Caco-2 (cell line): ENCODE data around the gene RB1. TPM values are rescaled to one million over a fixed set of nuclear protein-coding genes. Genes with fewer than 3 reads are reported as not detected.

ENCODE experiments used
- Bru-seq: library from RNA; stranded (reverse); fragments of 400-500 nt; gene quantifications from one replicate; lab custom pipeline; 2021; lab: Mats Ljungman, UMichigan
- BruChase-seq, 2 experiments: library from RNA; stranded (reverse); fragments of 400-500 nt; gene quantifications; one replicate each; lab custom pipeline; 2021; lab: Mats Ljungman, UMichigan
- BruUV-seq: library from RNA; stranded (reverse); fragments of 400-500 nt; replicated peaks from 2 replicates; lab custom pipeline; 2021; lab: Mats Ljungman, UMichigan
- CTCF ChIA-PET: fragments of 300-600 bp; sonication (Branson Sonifier 250); formaldehyde crosslinking; loops from one replicate; lab custom pipeline; 2022; ENCODE audit warnings: antibody characterized with exemption; lab: Charles Lee
- POLR2A ChIA-PET: fragments of 300-600 bp; sonication (Branson Sonifier 250); formaldehyde crosslinking; loops from one replicate; lab custom pipeline; 2022; ENCODE audit warnings: antibody characterized with exemption; lab: Charles Lee
- DNase-seq, 2 experiments: peaks; one replicate each; pipeline versions ENCODE4 v3.0.0 to v3.0.0-alpha.2; 2020 to 2022
- H3K27me3 ChIP-seq: replicated peaks from 2 replicates; pipeline ENCODE4 v1.6.0; 2011; ENCODE audit warnings: low read length; ENCODE audit not compliant: control insufficient read depth, insufficient read depth
- H3K36me3 ChIP-seq: 2 replicates; pipeline ENCODE4 v1.5.1; 2011; ENCODE audit warnings: low read length; ENCODE audit not compliant: control insufficient read depth, insufficient read depth
- H3K4me1 ChIP-seq: fragments of 250-450 bp; sonication (Bioruptor Pico); 2 replicates; pipeline ENCODE4 v1.5.1; 2020; ENCODE audit warnings: mild to moderate bottlenecking
- H3K4me3 ChIP-seq: 2 replicates; pipeline ENCODE4 v1.5.1; 2011; ENCODE audit warnings: low read depth, mild to moderate bottlenecking, control low read depth, low read length
- H3K9me3 ChIP-seq: fragments of 250-450 bp; sonication (Bioruptor Pico); 2 replicates; pipeline ENCODE4 v1.5.1; 2020; ENCODE audit warnings: mild to moderate bottlenecking, moderate library complexity
- H3K27ac Mint-ChIP-seq: one replicate; pipeline ENCODE4 v1.8.0; 2022; ENCODE audit warnings: mixed read lengths; ENCODE audit not compliant: unreplicated experiment
- H3K27me3 Mint-ChIP-seq: one replicate; pipeline ENCODE4 v1.8.0; 2022; ENCODE audit warnings: mixed read lengths; ENCODE audit not compliant: insufficient read depth, unreplicated experiment
- H3K36me3 Mint-ChIP-seq: one replicate; pipeline ENCODE4 v1.8.0; 2022; ENCODE audit warnings: mild to moderate bottlenecking, mixed read lengths; ENCODE audit not compliant: insufficient read depth, unreplicated experiment
- H3K4me1 Mint-ChIP-seq: one replicate; pipeline ENCODE4 v1.8.0; 2022; ENCODE audit warnings: low read depth, mixed read lengths; ENCODE audit not compliant: unreplicated experiment
- H3K4me3 Mint-ChIP-seq: one replicate; pipeline ENCODE4 v1.8.0; 2022; ENCODE audit warnings: mild to moderate bottlenecking, moderate library complexity, mixed read lengths; ENCODE audit not compliant: unreplicated experiment
- H3K9me3 Mint-ChIP-seq: one replicate; pipeline ENCODE4 v1.8.0; 2022; ENCODE audit warnings: mixed read lengths; ENCODE audit not compliant: unreplicated experiment
- CTCF ChIP-seq, 2 experiments: fragments of 200-600 bp in 1 of 2; IDR thresholded peaks; 1 replicate in 1 of 2; 2 replicates in 1 of 2; pipeline versions ENCODE4 v1.5.1 to v1.8.0; 2011 to 2022; ENCODE audit warnings: antibody characterized with exemption in 1 of 2, control low read depth in 1 of 2, inconsistent platforms in 1 of 2, low read depth in 1 of 2, low read length in 1 of 2, mild to moderate bottlenecking in 1 of 2, moderate library complexity in 1 of 2; ENCODE audit not compliant: insufficient read depth in 1 of 2, severe bottlenecking in 1 of 2, unreplicated experiment in 1 of 2
- intact Hi-C: fragments of 100-400 bp; cut with micrococcal nuclease; formaldehyde crosslinking; loops from one replicate; pipeline ENCODE4 v1.10.0; 2022; ENCODE audit not compliant: unreplicated experiment
- long read RNA-seq: library from polyadenylated mRNA; stranded (forward); transcript quantifications from one replicate; pipeline ENCODE4 v2.0.0, GENCODE V29; 2022
- total RNA-seq: library from RNA; stranded (reverse); gene quantifications from 2 replicates; pipeline ENCODE4 v1.2.3, GENCODE V29; 2022

Gene RB1
- total RNA-seq (24.1 and 24.3 TPM in 2 replicates), Bru-seq, nascent RNA (percentile 70 among the genes with signal in this experiment), BruChase-seq, experiment 1, labeled RNA remaining after a 2-hour chase (percentile 62 among the genes with signal in this experiment), BruChase-seq, experiment 2, labeled RNA remaining after a 6-hour chase (percentile 70 among the genes with signal in this experiment)
- long read RNA-seq, full-length matches to known transcripts, result 12 of 19 reads
- long read RNA-seq, partial matches to known transcripts, result 3 of 19 reads
- long read RNA-seq, other reads (novel, unspliced or antisense), result 4 of 19 reads

GRCh38 chr13:48303359-48304142, at the start of gene RB1:
Gene RB1, plus strand, starts transcription at chr13:48303751. Its CDS starts 162 bp downstream, at chr13:48303913.
- ChIA-PET CTCF (no interaction called here), POLR2A (interaction anchor here (0.8 kb wide), 1 partner anchor 70 kb away, joined by 8 read pairs; the partner anchor contains the start of gene ITM2B)
- H3K36me3 Mint-ChIP-seq, result peaks cover 17% of the 10 kb centered on the region
- peak within 1 kb of the TSS; percentile 76 for H3K4me3 ChIP-seq
- peaks cover 4% of the 10 kb centered on the region; the same call in 1 of the 2 replicates for H3K4me1 ChIP-seq
- H3K4me1 Mint-ChIP-seq, result peaks cover 6% of the 10 kb centered on the region
- H3K9me3 ChIP-seq, result no peaks in the 10 kb centered on the region
- H3K27me3 ChIP-seq, result no peaks in the 10 kb centered on the region
- H3K36me3 ChIP-seq, result no peaks in the 10 kb centered on the region
- TSS peak; percentile 86 for BruUV-seq
- H3K27me3 Mint-ChIP-seq, result no peaks in the 10 kb centered on the region
- peak; percentile 81 to 88 for DNase-seq
- H3K4me3 Mint-ChIP-seq, result peak within 1 kb of the TSS; percentile 82
- H3K9me3 Mint-ChIP-seq, result no peaks in the 10 kb centered on the region
- intact Hi-C loops, result loop anchor here (2.0 kb wide), 2 partner anchors 71 to 177 kb away; partner anchors contain the start of gene ITM2B
- TF ChIP-seq CTCF (IDR thresholded peaks at IDR 0.05; ENCODE audit: insufficient read depth in 1 of 2, low read depth in 1 of 2, low read length in 1 of 2, severe bottlenecking in 1 of 2, unreplicated experiment in 1 of 2), result no peak
- H3K27ac Mint-ChIP-seq, result peak within 1 kb of the TSS; percentile 93

GRCh38 chr13:48253849-48254248, 49.7 kb upstream of the RB1 start:
- no peak overlapping the region for H3K27ac Mint-ChIP-seq
- Histone ChIP-seq H3K9me3 (no peaks in the 10 kb centered on the region), H3K36me3 (peaks cover 4% of the 10 kb centered on the region; the same call in 1 of the 2 replicates), H3K4me3 (no peak overlapping the region), H3K27me3 (no peaks in the 10 kb centered on the region), H3K4me1 (peaks cover 15% of the 10 kb centered on the region)
- intact Hi-C loops, result no loop called here
- no peak for DNase-seq
- BruUV-seq, result no TSS peak
- POLR2A ChIA-PET, result interaction anchor here (0.7 to 1.0 kb wide), 2 partner anchors 21 to 1012 kb away, joined by 3 to 5 read pairs; partner anchors contain the start of gene ITM2B
- TF ChIP-seq CTCF (IDR thresholded peaks at IDR 0.05; ENCODE audit: insufficient read depth in 1 of 2, low read depth in 1 of 2, low read length in 1 of 2, severe bottlenecking in 1 of 2, unreplicated experiment in 1 of 2), result no peak
- CTCF ChIA-PET, result no interaction called here
- no peak overlapping the region for H3K4me3 Mint-ChIP-seq
- peaks cover 14% of the 10 kb centered on the region for H3K4me1 Mint-ChIP-seq
- no peaks in the 10 kb centered on the region for H3K27me3 Mint-ChIP-seq
- no peaks in the 10 kb centered on the region for H3K9me3 Mint-ChIP-seq
- H3K36me3 Mint-ChIP-seq, result peaks cover 28% of the 10 kb centered on the region

- H3K36me3 Mint-ChIP-seq, result peaks cover 36% of the 10 kb centered on the region
- H3K27me3 Mint-ChIP-seq, result no peaks in the 10 kb centered on the region
- no peaks in the 10 kb centered on the region for H3K9me3 Mint-ChIP-seq
Measured at GRCh38 chr13:48255090-48255489, 48.5 kb upstream of the RB1 start.

More at GRCh38 chr13:48255090-48255489, 48.5 kb upstream of the RB1 start:
- H3K27me3 ChIP-seq, result no peaks in the 10 kb centered on the region
- Mint-ChIP-seq H3K4me3 (no peak overlapping the region), H3K27ac (no peak overlapping the region), H3K4me1 (peaks cover 14% of the 10 kb centered on the region)
- no peaks in the 10 kb centered on the region for H3K9me3 ChIP-seq
- BruUV-seq, result no TSS peak
- intact Hi-C loops, result no loop called here
- DNase-seq, result no peak
- H3K4me1 ChIP-seq, result peaks cover 15% of the 10 kb centered on the region
- ChIA-PET CTCF (no interaction called here), POLR2A (no interaction called here)
- H3K36me3 ChIP-seq, result peaks cover 4% of the 10 kb centered on the region; the same call in 1 of the 2 replicates
- no peak for TF ChIP-seq CTCF (IDR thresholded peaks at IDR 0.05; ENCODE audit: insufficient read depth in 1 of 2, low read depth in 1 of 2, low read length in 1 of 2, severe bottlenecking in 1 of 2, unreplicated experiment in 1 of 2)
- H3K4me3 ChIP-seq, result no peak overlapping the region
